HG03457 (cell line): ENCODE results near the gene ARHGAP26.

Experiments used
- ATAC-seq: cut with Tn5 transposase; IDR thresholded peaks from one replicate; pipeline ENCODE4 v1.9.1; 2021; ENCODE audit warnings: moderate number of reproducible peaks; ENCODE audit not compliant: unreplicated experiment

The ARHGAP26 gene

DNA sequence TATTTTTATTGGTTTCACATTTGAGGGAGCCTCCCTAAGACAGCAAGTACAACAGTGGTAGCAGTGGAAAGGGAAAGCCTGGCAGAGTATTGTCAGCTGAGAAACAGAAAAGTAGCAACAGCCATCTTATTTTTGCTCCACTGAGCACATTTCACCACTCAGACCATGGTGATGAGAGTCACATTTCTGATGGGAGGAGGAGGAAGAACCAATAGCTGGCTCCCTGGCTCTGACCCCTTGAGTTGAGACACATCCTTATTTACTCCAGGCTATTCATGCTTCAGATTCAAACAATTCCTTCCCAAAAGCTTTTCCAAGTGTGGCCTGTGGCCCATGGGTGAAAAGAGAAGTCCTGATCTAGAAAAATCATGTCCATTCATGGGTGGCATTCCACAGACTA is 236.3 kb downstream of the ARHGAP26 start:
- ATAC-seq, result no peak

GRCh38 chr5:143008032-143008431 is 237.9 kb downstream of the ARHGAP26 start:
- ATAC-seq, result no peak

- peak; percentile 72 for ATAC-seq
Observed at GRCh38 chr5:143008809-143009521, 238.8 kb downstream of the ARHGAP26 start.

- ATAC-seq, result no peak
Observed at GRCh38 chr5:143010351-143010750, 240.2 kb downstream of the ARHGAP26 start.

DNA sequence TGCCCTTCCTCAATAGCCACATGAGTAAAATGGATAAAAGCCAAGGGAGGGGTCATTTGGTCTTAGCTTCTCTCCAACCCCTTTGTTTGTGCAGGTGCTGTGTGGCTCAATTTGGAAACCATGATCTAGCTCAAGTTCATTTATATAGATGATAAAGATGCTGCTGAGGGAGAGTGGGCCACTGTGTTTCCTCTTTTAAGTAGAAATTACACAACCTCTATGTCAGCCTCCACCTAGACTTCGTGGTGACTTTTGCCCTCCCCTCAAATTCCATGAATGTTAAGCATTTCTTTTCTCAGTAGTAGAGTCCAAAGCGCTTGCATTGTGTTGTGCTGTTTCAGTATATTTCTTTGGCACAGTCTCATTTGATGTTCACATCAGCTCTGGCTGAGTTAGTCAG is 241.4 kb downstream of the ARHGAP26 start:
- no peak for ATAC-seq

- no peak for ATAC-seq
Observed at GRCh38 chr5:143013176-143013891, 243.2 kb downstream of the ARHGAP26 start.

DNA sequence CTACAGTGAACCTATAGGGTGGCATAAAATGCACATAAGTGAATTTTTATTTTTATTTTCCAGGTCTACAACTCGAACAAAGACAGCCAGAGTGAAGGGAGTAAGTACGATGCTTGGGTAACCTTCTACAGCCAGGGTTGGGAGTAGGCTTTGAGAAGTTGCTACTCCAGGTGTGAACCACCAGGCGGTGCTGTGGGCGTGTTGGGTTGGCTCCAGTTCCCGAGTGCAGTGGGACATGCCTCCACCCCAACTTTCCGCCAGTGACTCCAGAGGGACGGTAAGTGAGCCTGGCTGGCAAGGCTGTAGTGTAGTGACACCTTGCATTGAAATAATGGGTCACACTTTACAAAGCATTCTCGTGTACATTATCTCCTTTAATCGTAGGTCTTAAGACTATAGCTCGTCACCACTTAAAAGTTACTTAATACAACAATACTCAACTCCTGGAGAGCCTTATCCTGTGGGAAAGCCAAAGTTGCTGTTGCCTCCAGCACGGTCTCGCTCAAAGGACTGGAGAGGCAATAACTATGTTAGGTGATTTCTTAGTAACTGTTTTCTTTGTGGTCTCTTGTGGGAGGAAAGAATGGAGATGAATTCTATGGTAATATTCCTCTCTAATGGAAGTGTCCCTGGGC is 244.0 kb downstream of the ARHGAP26 start:
- ATAC-seq, result no peak

GRCh38 chr5:143016777-143017516 is 246.8 kb downstream of the ARHGAP26 start:
- ATAC-seq, result no peak

GRCh38 chr5:143017541-143017940 is 247.4 kb downstream of the ARHGAP26 start:
- ATAC-seq, result no peak

- no peak for ATAC-seq
Observed at GRCh38 chr5:143017992-143018391, 247.8 kb downstream of the ARHGAP26 start.

GRCh38 chr5:143019157-143019556 is 249.0 kb downstream of the ARHGAP26 start:
- no peak for ATAC-seq

- peak; percentile 82 for ATAC-seq
Observed at GRCh38 chr5:143019614-143020515, 249.7 kb downstream of the ARHGAP26 start.

DNA sequence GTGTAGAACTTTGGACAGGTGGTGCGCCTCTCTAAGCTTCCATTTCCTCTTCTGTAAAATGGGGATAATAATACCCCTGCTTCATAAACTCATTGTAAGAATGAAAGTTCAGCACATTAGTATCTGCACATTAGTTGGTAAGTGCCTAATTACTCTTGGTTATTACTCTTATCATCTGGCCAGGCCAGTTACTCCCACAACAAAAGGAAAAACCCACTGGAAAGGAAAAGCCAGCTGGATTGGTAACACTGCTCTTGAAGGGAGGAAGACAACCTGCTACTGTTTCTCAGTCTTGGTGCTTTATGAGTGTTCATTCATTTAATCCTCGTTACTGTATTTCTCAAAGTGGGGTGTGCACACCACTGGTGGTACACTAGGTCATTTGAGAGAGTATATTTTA is 251.4 kb downstream of the ARHGAP26 start:
- ATAC-seq, result no peak

DNA sequence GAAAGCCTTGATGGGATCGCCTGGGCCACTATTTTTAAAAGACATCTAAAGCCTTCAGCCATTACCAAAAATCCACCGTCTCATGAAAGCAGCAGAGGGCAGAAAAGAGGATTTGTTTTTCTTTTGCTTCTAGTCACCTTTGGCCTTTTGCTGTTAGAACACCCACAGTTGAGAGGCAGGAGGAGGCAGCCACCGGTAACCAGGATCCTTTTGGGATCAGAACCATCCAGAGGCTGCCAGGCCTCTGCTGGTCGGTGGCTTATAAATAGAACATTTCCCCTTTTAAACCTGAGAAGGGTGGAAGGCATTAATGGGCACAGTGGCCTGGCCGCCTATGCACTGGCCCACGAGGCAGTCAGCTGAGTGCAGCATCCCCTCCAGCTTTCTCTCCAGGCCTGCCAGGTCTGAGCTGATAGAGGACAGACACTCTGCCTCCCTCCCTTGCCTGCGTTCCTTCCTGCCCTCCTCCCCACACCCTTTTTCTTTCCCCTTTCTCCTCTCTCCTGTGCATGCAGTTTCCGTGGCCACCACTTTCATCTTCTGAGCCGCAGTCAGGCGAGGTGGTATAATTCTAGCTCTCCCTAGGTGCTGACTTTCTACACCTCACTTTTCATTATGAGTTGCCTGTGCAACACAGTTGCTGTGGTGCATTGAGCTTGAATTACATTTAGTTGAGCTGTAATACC is 253.4 kb downstream of the ARHGAP26 start:
- ATAC-seq, result peak; percentile 41

DNA sequence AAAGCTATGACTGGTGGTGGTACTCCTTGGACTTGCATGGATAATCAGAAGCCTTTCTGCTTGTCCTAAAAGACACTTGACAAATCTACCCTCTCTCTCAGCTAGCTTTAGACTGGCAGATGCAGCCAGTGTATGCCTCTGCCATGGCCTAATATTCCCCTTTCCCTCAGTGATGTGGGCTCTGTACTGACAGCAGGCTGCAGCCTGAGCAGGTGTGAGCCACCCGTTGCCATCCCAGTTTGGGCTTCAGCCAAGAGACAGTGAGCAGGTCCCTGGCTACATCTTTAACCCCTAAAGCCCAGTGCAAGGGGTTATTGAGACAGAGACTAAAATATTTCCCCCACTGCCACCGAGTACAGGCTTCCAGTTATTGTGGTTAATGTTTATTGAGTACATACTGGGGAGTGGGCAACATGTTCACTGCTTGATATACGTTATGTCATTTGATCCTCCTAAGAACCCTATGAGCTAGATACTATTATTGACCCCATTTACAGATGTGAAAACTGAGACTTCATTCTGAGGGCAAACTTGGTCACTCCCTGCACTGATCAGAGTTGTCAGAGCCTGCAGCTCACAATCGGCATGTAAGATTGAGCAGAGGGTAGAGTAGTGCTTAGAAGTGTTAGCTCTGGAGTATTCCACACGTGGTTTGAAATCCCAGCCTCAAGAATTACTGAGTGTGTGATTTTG is 254.2 kb downstream of the ARHGAP26 start:
- ATAC-seq, result no peak

DNA sequence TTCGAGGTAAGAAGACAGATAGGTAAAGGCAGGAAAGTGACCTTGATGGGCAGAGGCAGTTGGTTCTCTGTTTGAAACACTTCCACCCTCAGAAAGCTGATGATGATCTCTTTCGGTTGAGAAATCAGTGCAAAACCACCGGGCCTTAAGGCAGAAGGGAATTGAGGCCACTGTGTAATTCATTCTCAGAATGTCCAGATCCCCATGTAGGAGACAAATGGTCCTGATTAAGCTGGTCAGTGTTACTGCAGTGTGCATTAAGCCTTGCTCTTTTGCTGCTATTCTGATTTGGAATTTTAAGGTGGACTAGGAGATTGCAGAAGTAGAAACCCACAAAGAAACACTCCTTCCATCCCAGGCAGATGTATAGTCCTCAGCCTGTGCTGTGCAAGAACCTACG is 255.2 kb downstream of the ARHGAP26 start:
- ATAC-seq, result no peak

DNA sequence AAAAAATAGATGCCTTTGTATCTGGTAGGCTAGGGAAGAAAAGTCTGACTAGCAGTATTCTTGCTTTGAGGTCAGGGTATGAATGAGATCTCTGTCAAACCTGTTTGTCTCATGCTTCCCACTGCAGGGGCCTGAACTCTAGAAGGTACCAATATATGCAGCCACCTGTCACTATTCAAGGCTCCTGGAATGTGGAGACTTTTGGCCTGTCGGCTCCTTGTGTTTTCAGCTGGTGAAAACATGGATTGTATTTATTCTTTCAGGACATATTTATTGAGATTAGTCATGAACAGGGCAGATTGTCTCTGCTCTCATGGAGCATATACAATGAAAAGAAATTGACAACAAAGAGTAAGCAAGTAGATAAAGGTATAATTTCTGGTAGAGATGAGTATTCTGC is 255.8 kb downstream of the ARHGAP26 start:
- no peak for ATAC-seq

DNA sequence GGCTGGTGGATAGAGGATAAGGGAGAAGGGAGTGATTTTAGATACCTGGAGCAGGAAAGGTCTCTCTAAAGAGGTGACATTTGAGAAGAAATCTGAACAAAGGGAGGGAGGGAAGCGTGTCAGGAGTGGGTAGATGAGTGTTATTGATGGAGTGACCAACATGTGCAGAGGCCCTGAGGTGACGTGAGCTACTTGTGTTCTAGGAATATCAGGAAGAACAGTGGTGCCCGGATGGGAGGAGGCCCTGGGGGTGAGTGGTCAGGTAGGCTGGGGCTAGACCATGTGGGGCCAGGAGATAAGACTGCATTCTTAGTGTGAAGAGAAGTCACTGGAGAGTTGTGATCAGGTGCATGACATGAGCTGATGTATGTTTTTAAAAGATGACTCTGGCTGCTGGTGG is 256.2 kb downstream of the ARHGAP26 start:
- no peak for ATAC-seq

DNA sequence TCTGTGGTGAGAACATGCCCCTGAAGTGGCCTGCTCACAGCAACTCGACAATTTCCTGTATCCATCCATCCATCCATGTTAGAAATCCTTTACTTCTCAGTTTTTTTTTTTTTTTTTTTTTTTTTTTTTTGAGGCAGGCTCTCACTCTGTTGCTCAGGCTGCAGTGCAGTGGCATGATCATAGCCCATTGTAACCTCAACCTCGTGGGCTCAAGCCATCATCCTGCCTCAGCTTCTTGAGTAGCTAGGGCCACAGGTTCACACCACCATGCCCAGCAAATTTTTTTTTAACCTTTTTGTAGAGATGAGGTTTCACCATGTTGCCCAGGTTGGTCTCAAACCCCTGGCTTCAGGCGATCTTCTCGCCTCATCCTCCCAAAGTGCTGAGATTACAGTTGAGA is 259.1 kb downstream of the ARHGAP26 start:
- ATAC-seq, result no peak
